ENCODE data around the gene ADAT2. TPM values are rescaled to one million over a fixed set of nuclear protein-coding genes. Genes with fewer than 3 reads are reported as not detected.

The ADAT2 gene
- total and polyA plus RNA-seq, 11 donors = 0.75 to 3.0 (median 1.5) TPM

GRCh38 chr6:143376375-143376774 is 74.1 kb downstream of the ADAT2 start:
- H3K9me3 ChIP-seq = no peaks in the 10 kb centered on the region
- DNase-seq = no peak
- no peaks in the 10 kb centered on the region for H3K36me3 ChIP-seq
- no peak for TF ChIP-seq CTCF (IDR thresholded peaks at IDR 0.05)
- H3K4me3 ChIP-seq = no peak overlapping the region
- no peak overlapping the region for H3K27ac ChIP-seq
- no peaks in the 10 kb centered on the region for H3K27me3 ChIP-seq
- no peak for ATAC-seq
- 91 to 97% (median 95%) methylated on average over 3 of the region's 3 CpGs for WGBS, 4 donors
- H3K4me1 ChIP-seq = no peaks in the 10 kb centered on the region
- intact Hi-C loops (cut with DNase I) = no loop called here

GRCh38 chr6:143375022-143375585 is 75.4 kb downstream of the ADAT2 start:
- 73 to 87% (median 81%) methylated on average over 5 of the region's 5 CpGs for WGBS, 4 donors
- Histone ChIP-seq H3K27ac (no peak overlapping the region), H3K4me1 (no peaks in the 10 kb centered on the region), H3K4me3 (no peak overlapping the region), H3K9me3 (no peaks in the 10 kb centered on the region), H3K27me3 (no peaks in the 10 kb centered on the region), H3K36me3 (no peaks in the 10 kb centered on the region)
- DNase-seq (no peak), ATAC-seq (no peak)
- TF ChIP-seq CTCF (IDR thresholded peaks at IDR 0.05) (no peak), POLR2A (IDR thresholded peaks at IDR 0.05) (no peak)
- intact Hi-C loops (cut with DNase I) = no loop called here

- 48 to 65% (median 54%) methylated on average over 2 of the region's 2 CpGs for WGBS, 4 donors
- no peak for ATAC-seq
- no peak overlapping the region for H3K4me3 ChIP-seq
- no peak for TF ChIP-seq POLR2A (IDR thresholded peaks at IDR 0.05)
- TF ChIP-seq CTCF (IDR thresholded peaks at IDR 0.05) = no peak
- H3K4me1 ChIP-seq = no peaks in the 10 kb centered on the region
- no peaks in the 10 kb centered on the region for H3K27me3 ChIP-seq
- H3K36me3 ChIP-seq = no peaks in the 10 kb centered on the region
- H3K9me3 ChIP-seq = no peaks in the 10 kb centered on the region
- no peak overlapping the region for H3K27ac ChIP-seq
- intact Hi-C loops (cut with DNase I) = no loop called here
- DNase-seq = no peak
Measured at GRCh38 chr6:143374014-143374413, 76.5 kb downstream of the ADAT2 start.

Other genes starting within 250 kb of the ADAT2 start
- gene PEX3, start 110 bp upstream of the ADAT2 start, total RNA-seq = 10 to 100 TPM; 13.4 to 24.9 (median 21.0) TPM
- gene PEX3, start 110 bp upstream of the ADAT2 start, polyA plus RNA-seq = 10 to 100 TPM in 1 of 2 donors, 1 to 10 TPM in 1; 6.4 to 11.0 TPM
- 10 to 100 TPM; 18.0 to 68.6 (median 34.8) TPM for gene FUCA2, start 61.0 kb upstream of the ADAT2 start, total RNA-seq
- gene FUCA2, start 61.0 kb upstream of the ADAT2 start, polyA plus RNA-seq = 10 to 100 TPM; 22.2 to 60.1 TPM
- gene PHACTR2, start 227.3 kb upstream of the ADAT2 start, total RNA-seq = 100 to 1,000 TPM in 1 of 9 donors, 10 to 100 TPM in 8; 47.8 to 101 (median 68.3) TPM
- gene PHACTR2, start 227.3 kb upstream of the ADAT2 start, polyA plus RNA-seq = 10 to 100 TPM; 10.2 to 17.9 TPM

Measured in heart left ventricle (tissue), 16 donors.